Thyroid gland (tissue), 4 donors: ENCODE measurements around the gene TMEM8B.

Experiments
- CTCF ChIP-seq, 6 experiments: fragments of 200-600 bp in 3 of 6; fragments of 450-650 bp in 3 of 6; sonication (generic) in 3 of 6; IDR thresholded peaks; one replicate each; pipeline ENCODE4 v1.5.1; 2016 to 2019; ENCODE audit warnings: antibody characterized with exemption in 6 of 6, mild to moderate bottlenecking in 2 of 6, inconsistent platforms in 1 of 6, moderate library complexity in 1 of 6
- POLR2A ChIP-seq, 2 donors: fragments of 450-650 bp; IDR thresholded peaks; one replicate each; pipeline ENCODE4 v1.6.1; 2017; ENCODE audit warnings: antibody characterized with exemption in 2 of 2, mild to moderate bottlenecking in 2 of 2, moderate library complexity in 1 of 2

- TF ChIP-seq POLR2A (IDR thresholded peaks at IDR 0.05), result no peak
- peak; percentile 28 to 78 (median 66) for TF ChIP-seq CTCF (IDR thresholded peaks at IDR 0.05)
These were observed 2.8 kb upstream of the TMEM8B start for GRCh38 chr9:35826071-35826701.
